ENCODE results near the gene VIM. TPM values are rescaled to one million over a fixed set of nuclear protein-coding genes. Genes with fewer than 3 reads are reported as not detected.
A peak's percentile ranks its signal among the peaks of the same experiment; 100 is the strongest.

VIM gene
- polyA plus RNA-seq, 1 donor (not counting 4 experiments of a cell fraction or from before 2014, with no cell fraction given): 495 TPM

- Histone ChIP-seq H3K4me2 (ENCODE audit: control insufficient read depth, extremely low read depth, insufficient read depth, low read depth, low read length) (no peak overlapping the region), H3K9me3 (ENCODE audit: control insufficient read depth, low read depth, low read length) (peaks cover 4% of the 10 kb centered on the region), H3K36me3 (ENCODE audit: control insufficient read depth in 2 of 2, extremely low read depth in 1 of 2, insufficient read depth in 2 of 2, low read length in 2 of 2) (no peaks in the 10 kb centered on the region), H3K79me2 (ENCODE audit: control insufficient read depth, insufficient read depth, low read length) (no peaks in the 10 kb centered on the region), H3K9me1 (ENCODE audit: control insufficient read depth, extremely low read depth, insufficient read depth, low read length) (no peaks in the 10 kb centered on the region), H3K4me1 (ENCODE audit: control insufficient read depth, extremely low read depth, insufficient read depth, low read length) (peaks cover 9% of the 10 kb centered on the region), H3K27me3 (ENCODE audit: control insufficient read depth, extremely low read depth, insufficient read depth, low read length) (no peaks in the 10 kb centered on the region), H2AFZ (ENCODE audit: control insufficient read depth, low read length) (no peak overlapping the region), H3K27ac (ENCODE audit: control insufficient read depth, insufficient read depth, low read length) (no peak overlapping the region), H4K20me1 (ENCODE audit: control insufficient read depth, extremely low read depth, insufficient read depth, low read length) (no peaks in the 10 kb centered on the region), H3K4me3 (ENCODE audit: control insufficient read depth in 2 of 3, extremely low read depth in 1 of 3, insufficient read depth in 2 of 3, low read depth in 1 of 3, low read length in 3 of 3) (no peak overlapping the region), H3K9ac (ENCODE audit: control insufficient read depth, extremely low read depth, insufficient read depth, low read length) (no peak overlapping the region)
- DNase-seq (ENCODE audit: low read depth, low spot score) (no peak), FAIRE-seq (no peak)
- dilution Hi-C loops (cut with MboI; ENCODE audit: extremely low pct_ligation_motif_present, low sequenced_read_pairs): no loop called here
- TF ChIP-seq, protein P1, sequence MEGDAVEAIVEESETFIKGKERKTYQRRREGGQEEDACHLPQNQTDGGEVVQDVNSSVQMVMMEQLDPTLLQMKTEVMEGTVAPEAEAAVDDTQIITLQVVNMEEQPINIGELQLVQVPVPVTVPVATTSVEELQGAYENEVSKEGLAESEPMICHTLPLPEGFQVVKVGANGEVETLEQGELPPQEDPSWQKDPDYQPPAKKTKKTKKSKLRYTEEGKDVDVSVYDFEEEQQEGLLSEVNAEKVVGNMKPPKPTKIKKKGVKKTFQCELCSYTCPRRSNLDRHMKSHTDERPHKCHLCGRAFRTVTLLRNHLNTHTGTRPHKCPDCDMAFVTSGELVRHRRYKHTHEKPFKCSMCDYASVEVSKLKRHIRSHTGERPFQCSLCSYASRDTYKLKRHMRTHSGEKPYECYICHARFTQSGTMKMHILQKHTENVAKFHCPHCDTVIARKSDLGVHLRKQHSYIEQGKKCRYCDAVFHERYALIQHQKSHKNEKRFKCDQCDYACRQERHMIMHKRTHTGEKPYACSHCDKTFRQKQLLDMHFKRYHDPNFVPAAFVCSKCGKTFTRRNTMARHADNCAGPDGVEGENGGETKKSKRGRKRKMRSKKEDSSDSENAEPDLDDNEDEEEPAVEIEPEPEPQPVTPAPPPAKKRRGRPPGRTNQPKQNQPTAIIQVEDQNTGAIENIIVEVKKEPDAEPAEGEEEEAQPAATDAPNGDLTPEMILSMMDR (optimal IDR thresholded peaks at IDR 0.05 in 1 of 3, IDR thresholded peaks at IDR 0.05 in 1 of 3, conservative IDR thresholded peaks at IDR 0.05 in 1 of 3; ENCODE audit: extremely low read depth in 1 of 3, insufficient read depth in 2 of 3, low read length in 3 of 3): no peak
- TF ChIP-seq EZH2 (IDR thresholded peaks at IDR 0.05; ENCODE audit: low read length): no peak
These were observed 20.9 kb downstream of the VIM start for GRCh38 chr10:17248964-17249363.

DNA sequence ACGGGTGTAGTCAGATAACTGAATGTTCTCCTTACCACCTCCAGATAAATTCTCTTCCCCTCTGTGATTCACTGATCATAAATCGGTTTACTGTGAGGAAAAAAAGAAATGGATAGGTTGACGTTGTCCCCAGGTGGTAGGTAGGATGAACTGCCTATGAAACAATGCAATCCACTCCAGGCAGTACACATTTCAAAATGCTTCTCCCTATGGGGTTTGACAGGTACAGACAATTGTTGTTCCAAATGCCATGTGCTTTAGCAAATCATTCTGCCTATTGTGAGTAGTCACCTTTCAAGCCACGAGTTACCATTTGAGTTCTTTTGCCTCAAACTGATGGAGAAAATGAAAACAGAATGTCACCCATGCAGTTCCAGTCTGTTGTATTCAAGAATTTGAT is 21.8 kb downstream of the VIM start:
- DNase-seq (ENCODE audit: low read depth, low spot score): no peak
- TF ChIP-seq, protein P1 (optimal IDR thresholded peaks at IDR 0.05 in 1 of 3, IDR thresholded peaks at IDR 0.05 in 1 of 3, conservative IDR thresholded peaks at IDR 0.05 in 1 of 3; ENCODE audit: extremely low read depth in 1 of 3, insufficient read depth in 2 of 3, low read length in 3 of 3): peak; percentile 39 to 65 (median 50)
- TF ChIP-seq EZH2 (IDR thresholded peaks at IDR 0.05; ENCODE audit: low read length): no peak

More for the DNA sequence above, 21.8 kb downstream of the VIM start:
- Histone ChIP-seq H3K27me3 (ENCODE audit: control insufficient read depth, extremely low read depth, insufficient read depth, low read length) (no peaks in the 10 kb centered on the region), H3K79me2 (ENCODE audit: control insufficient read depth, insufficient read depth, low read length) (no peaks in the 10 kb centered on the region), H3K27ac (ENCODE audit: control insufficient read depth, insufficient read depth, low read length) (no peak overlapping the region), H4K20me1 (ENCODE audit: control insufficient read depth, extremely low read depth, insufficient read depth, low read length) (no peaks in the 10 kb centered on the region), H2AFZ (ENCODE audit: control insufficient read depth, low read length) (no peak overlapping the region), H3K9me1 (ENCODE audit: control insufficient read depth, extremely low read depth, insufficient read depth, low read length) (no peaks in the 10 kb centered on the region), H3K4me3 (ENCODE audit: control insufficient read depth in 2 of 3, extremely low read depth in 1 of 3, insufficient read depth in 2 of 3, low read depth in 1 of 3, low read length in 3 of 3) (no peak overlapping the region), H3K4me1 (ENCODE audit: control insufficient read depth, extremely low read depth, insufficient read depth, low read length) (peaks cover 9% of the 10 kb centered on the region), H3K9me3 (ENCODE audit: control insufficient read depth, low read depth, low read length) (peaks cover 4% of the 10 kb centered on the region), H3K4me2 (ENCODE audit: control insufficient read depth, extremely low read depth, insufficient read depth, low read depth, low read length) (no peak overlapping the region), H3K9ac (ENCODE audit: control insufficient read depth, extremely low read depth, insufficient read depth, low read length) (no peak overlapping the region), H3K36me3 (ENCODE audit: control insufficient read depth in 2 of 2, extremely low read depth in 1 of 2, insufficient read depth in 2 of 2, low read length in 2 of 2) (no peaks in the 10 kb centered on the region)
- dilution Hi-C loops (cut with MboI; ENCODE audit: extremely low pct_ligation_motif_present, low sequenced_read_pairs): no loop called here
- FAIRE-seq: no peak

All from keratinocyte (primary cell).